Mesenchymal stem cell (in vitro differentiated cells and primary cell): ENCODE results near the gene SURF2.

ENCODE experiments used
- DNase-seq: peaks from one replicate; pipeline ENCODE4 v3.0.0-alpha.2; 2013
- H2AFZ ChIP-seq: one replicate; pipeline ENCODE4 v1.6.1; 2013; ENCODE audit warnings: low read depth, mild to moderate bottlenecking, control low read depth, inconsistent platforms, low read length, moderate library complexity
- H2AK5ac ChIP-seq: 2 replicates; pipeline ENCODE4 v1.6.1; 2013; ENCODE audit warnings: low read length, moderate library complexity, mild to moderate bottlenecking, inconsistent platforms; ENCODE audit not compliant: severe bottlenecking
- H2BK120ac ChIP-seq: one replicate; pipeline ENCODE4 v1.6.1; 2013; ENCODE audit warnings: low read depth, mild to moderate bottlenecking, inconsistent platforms, low read length, moderate library complexity
- H2BK12ac ChIP-seq, 2 experiments: one replicate each; pipeline ENCODE4 v1.6.1; 2013; ENCODE audit warnings: inconsistent platforms in 2 of 2, low read length in 2 of 2, mild to moderate bottlenecking in 2 of 2, moderate library complexity in 2 of 2, control low read depth in 1 of 2
- H2BK15ac ChIP-seq: one replicate; pipeline ENCODE4 v1.6.1; 2013; ENCODE audit warnings: mild to moderate bottlenecking, low read depth, inconsistent platforms; ENCODE audit not compliant: poor library complexity, severe bottlenecking
- H2BK5ac ChIP-seq: 2 replicates; pipeline ENCODE4 v1.6.1; 2013; ENCODE audit warnings: low read depth, mild to moderate bottlenecking, low read length, control low read depth, inconsistent platforms; ENCODE audit not compliant: poor library complexity, severe bottlenecking
- H3K14ac ChIP-seq, 2 experiments: one replicate each; pipeline ENCODE4 v1.6.1; 2013; ENCODE audit warnings: inconsistent platforms in 2 of 2, low read length in 2 of 2, control low read depth in 1 of 2, mild to moderate bottlenecking in 1 of 2, moderate library complexity in 1 of 2
- H3K18ac ChIP-seq, 2 experiments: one replicate each; pipeline ENCODE4 v1.6.1; 2013; ENCODE audit warnings: inconsistent platforms in 2 of 2, low read length in 2 of 2, control low read depth in 1 of 2, low read depth in 1 of 2, mild to moderate bottlenecking in 1 of 2
- H3K23ac ChIP-seq, 2 experiments: one replicate each; pipeline ENCODE4 v1.6.1; 2013; ENCODE audit warnings: inconsistent platforms in 2 of 2, low read length in 2 of 2, mild to moderate bottlenecking in 2 of 2, moderate library complexity in 2 of 2, control low read depth in 1 of 2
- H3K27ac ChIP-seq: 2 replicates; pipeline ENCODE4 v1.5.1; 2013; ENCODE audit warnings: mild to moderate bottlenecking, moderate library complexity, low read length, control low read depth, inconsistent platforms; ENCODE audit not compliant: poor library complexity, severe bottlenecking
- H3K27me3 ChIP-seq, 2 experiments: 2 replicates each; pipeline versions ENCODE4 v1.6.1 to v1.7.0; 2013; ENCODE audit warnings: low read length in 2 of 2, mild to moderate bottlenecking in 2 of 2, moderate library complexity in 2 of 2, control low read depth in 1 of 2, inconsistent platforms in 1 of 2; ENCODE audit not compliant: control insufficient read depth in 1 of 2, insufficient read depth in 1 of 2
- H3K36me3 ChIP-seq, 2 experiments: 2 replicates each; pipeline versions ENCODE4 v1.6.1 to v1.7.0; 2013; ENCODE audit warnings: low read length in 2 of 2, control low read depth in 1 of 2, inconsistent platforms in 1 of 2, low read depth in 1 of 2, mild to moderate bottlenecking in 1 of 2; ENCODE audit not compliant: insufficient read depth in 2 of 2, control insufficient read depth in 1 of 2
- H3K4ac ChIP-seq, 2 experiments: one replicate each; pipeline ENCODE4 v1.6.1; 2013; ENCODE audit warnings: inconsistent platforms in 2 of 2, low read length in 2 of 2, mild to moderate bottlenecking in 2 of 2, moderate library complexity in 2 of 2, control low read depth in 1 of 2, low read depth in 1 of 2
- H3K4me1 ChIP-seq: 2 replicates; pipeline ENCODE4 v1.6.1; 2013; ENCODE audit warnings: low read depth, low read length, control low read depth; ENCODE audit not compliant: control insufficient read depth, insufficient read depth
- H3K4me2 ChIP-seq: 2 replicates; pipeline ENCODE4 v1.6.1; 2013; ENCODE audit warnings: low read length, mild to moderate bottlenecking, inconsistent platforms; ENCODE audit not compliant: poor library complexity, severe bottlenecking
- H3K4me3 ChIP-seq, 2 experiments: 2 replicates each; pipeline versions ENCODE4 v1.5.1 to v1.7.0; 2013; ENCODE audit warnings: low read length in 2 of 2, mild to moderate bottlenecking in 2 of 2, control low read depth in 1 of 2, low read depth in 1 of 2; ENCODE audit not compliant: insufficient read depth in 1 of 2
- H3K79me1 ChIP-seq: replicated peaks from 2 replicates; pipeline ENCODE4 v1.6.1; 2013; ENCODE audit warnings: mild to moderate bottlenecking, control low read depth, low read length, inconsistent platforms; ENCODE audit not compliant: poor library complexity, severe bottlenecking
- H3K9ac ChIP-seq: 2 replicates; pipeline ENCODE4 v1.7.0; 2013; ENCODE audit warnings: mild to moderate bottlenecking, low read length, moderate library complexity
- H3K9me3 ChIP-seq: 2 replicates; pipeline ENCODE4 v1.7.0; 2013; ENCODE audit warnings: mild to moderate bottlenecking, low read length; ENCODE audit not compliant: control insufficient read depth
- H4K8ac ChIP-seq: one replicate; pipeline ENCODE4 v1.6.1; 2013; ENCODE audit warnings: inconsistent platforms, mild to moderate bottlenecking, low read length, moderate library complexity
- H4K91ac ChIP-seq: one replicate; pipeline ENCODE4 v1.6.1; 2013; ENCODE audit warnings: mild to moderate bottlenecking, low read length, inconsistent platforms
- WGBS: methylation state at CpG from one replicate; pipeline ENCODE4 v1.1.7; 2013; ENCODE audit warnings: mixed read lengths; 5-methylcytosine and 5-hydroxymethylcytosine counted together

The SURF2 gene

DNA sequence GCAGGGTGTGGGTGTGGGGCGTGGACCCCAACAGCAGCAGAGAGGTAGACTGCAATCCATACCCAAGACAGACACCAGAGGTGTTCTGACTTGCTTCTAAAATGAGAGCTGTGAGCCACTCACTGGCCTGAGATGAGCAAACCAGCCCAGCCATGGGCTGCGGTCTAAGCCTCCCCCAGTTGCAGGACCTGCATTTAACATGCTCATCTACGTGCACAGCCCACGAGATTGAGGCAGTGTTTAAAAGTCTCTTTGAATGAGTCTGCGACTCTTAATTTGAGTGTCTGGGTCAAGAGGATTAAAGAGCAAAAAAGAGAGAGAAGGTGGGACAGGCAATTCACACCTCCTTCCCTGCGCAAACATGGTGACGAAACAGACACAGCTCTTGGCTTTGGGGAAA lies 13.6 kb downstream of the SURF2 start:
- H3K9me3 ChIP-seq = no peaks in the 10 kb centered on the region
- no peak overlapping the region for H4K91ac ChIP-seq
- no peak for DNase-seq
- no peak overlapping the region for H2BK120ac ChIP-seq
- H3K79me1 ChIP-seq = no peaks in the 10 kb centered on the region
- H2AK5ac ChIP-seq = no peak overlapping the region
- no peak overlapping the region for H3K14ac ChIP-seq
- H3K9ac ChIP-seq = no peak overlapping the region
- no peak overlapping the region for H4K8ac ChIP-seq
- no peak overlapping the region for H3K18ac ChIP-seq
- H3K4ac ChIP-seq = no peak overlapping the region
- WGBS = 95% methylated on average over 7 of the region's 7 CpGs
- H2BK12ac ChIP-seq = no peak overlapping the region
- H3K27me3 ChIP-seq = no peaks in the 10 kb centered on the region
- peaks cover 59% of the 10 kb centered on the region for H3K4me1 ChIP-seq
- no peak overlapping the region for H3K27ac ChIP-seq
- H2BK15ac ChIP-seq = no peak overlapping the region
- no peak overlapping the region for H3K4me3 ChIP-seq
- H3K36me3 ChIP-seq = peaks cover 67 to 77% of the 10 kb centered on the region in 2 experiments
- H2AFZ ChIP-seq = no peak overlapping the region
- no peak overlapping the region for H3K23ac ChIP-seq
- no peak overlapping the region for H2BK5ac ChIP-seq
- no peak overlapping the region for H3K4me2 ChIP-seq

GRCh38 chr9:133370685-133371084 lies 14.3 kb downstream of the SURF2 start:
- H3K27me3 ChIP-seq = no peaks in the 10 kb centered on the region
- peaks cover 57% of the 10 kb centered on the region for H3K4me1 ChIP-seq
- H2BK12ac ChIP-seq = no peak overlapping the region
- peak overlapping the region in 1 of 2 experiments; percentile 62 for H3K4me3 ChIP-seq
- no peak overlapping the region for H4K91ac ChIP-seq
- H3K18ac ChIP-seq = no peak overlapping the region
- no peak overlapping the region for H2AFZ ChIP-seq
- peaks cover 63 to 70% of the 10 kb centered on the region in 2 experiments for H3K36me3 ChIP-seq
- no peak overlapping the region for H2BK15ac ChIP-seq
- H3K14ac ChIP-seq = no peak overlapping the region
- H3K9ac ChIP-seq = peak overlapping the region; percentile 70
- H3K4me2 ChIP-seq = no peak overlapping the region
- H2BK120ac ChIP-seq = no peak overlapping the region
- no peak overlapping the region for H2AK5ac ChIP-seq
- H3K23ac ChIP-seq = peak overlapping the region in 1 of 2 experiments; percentile 1
- DNase-seq = no peak
- H3K79me1 ChIP-seq = no peaks in the 10 kb centered on the region
- no peaks in the 10 kb centered on the region for H3K9me3 ChIP-seq
- H3K4ac ChIP-seq = no peak overlapping the region
- 96% methylated on average over 9 of the region's 9 CpGs for WGBS
- no peak overlapping the region for H2BK5ac ChIP-seq
- H3K27ac ChIP-seq = no peak overlapping the region
- no peak overlapping the region for H4K8ac ChIP-seq

DNA sequence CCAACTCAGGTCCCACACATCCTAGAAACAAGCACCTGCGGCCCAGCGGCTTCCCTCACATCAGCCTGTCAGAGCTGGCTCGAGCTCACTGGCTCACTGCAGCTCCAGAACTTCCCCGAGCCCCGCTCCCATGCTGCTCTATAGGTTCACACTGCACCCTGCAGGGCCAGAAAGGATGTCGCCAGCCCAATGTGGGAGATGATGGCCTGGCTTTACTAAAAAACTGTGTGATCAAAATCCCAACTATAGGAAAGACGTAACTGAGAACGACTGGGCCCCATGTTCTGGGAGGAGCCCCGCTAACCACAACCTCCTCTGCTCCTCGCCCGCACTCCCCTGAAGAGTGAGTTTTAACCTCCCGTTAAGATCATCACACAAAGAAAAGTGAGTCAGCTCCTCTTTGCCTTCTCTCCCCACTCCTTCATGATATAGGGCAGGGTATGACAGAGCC lies 14.9 kb downstream of the SURF2 start:
- 90% methylated on average over 12 of the region's 12 CpGs for WGBS
- Histone ChIP-seq H3K4me3 (peak overlapping the region in 1 of 2 experiments; percentile 62), H3K27me3 (no peaks in the 10 kb centered on the region), H2BK15ac (no peak overlapping the region), H3K9ac (peak overlapping the region; percentile 70), H3K79me1 (no peaks in the 10 kb centered on the region), H3K9me3 (no peaks in the 10 kb centered on the region), H3K36me3 (peaks cover 62 to 64% of the 10 kb centered on the region in 2 experiments), H3K4me1 (peaks cover 57% of the 10 kb centered on the region), H3K14ac (no peak overlapping the region), H3K27ac (peak overlapping the region; percentile 54), H4K8ac (no peak overlapping the region), H3K4me2 (peak overlapping the region; percentile 13), H3K18ac (no peak overlapping the region), H3K23ac (no peak overlapping the region), H3K4ac (no peak overlapping the region), H2BK5ac (no peak overlapping the region), H2BK12ac (no peak overlapping the region), H2AFZ (no peak overlapping the region), H2AK5ac (no peak overlapping the region), H4K91ac (no peak overlapping the region), H2BK120ac (no peak overlapping the region)
- DNase-seq = no peak

- Histone ChIP-seq H3K4me2 (no peak overlapping the region), H3K27ac (no peak overlapping the region), H3K9me3 (no peaks in the 10 kb centered on the region), H3K36me3 (peaks cover 53 to 55% of the 10 kb centered on the region in 2 experiments), H3K4ac (no peak overlapping the region), H2BK12ac (no peak overlapping the region), H3K18ac (no peak overlapping the region), H2AK5ac (no peak overlapping the region), H3K23ac (peak overlapping the region in 1 of 2 experiments; percentile 34), H2BK5ac (no peak overlapping the region), H3K4me3 (peak overlapping the region in 1 of 2 experiments; percentile 62), H3K9ac (peak overlapping the region; percentile 70), H2BK120ac (no peak overlapping the region), H2AFZ (no peak overlapping the region), H3K4me1 (peaks cover 56% of the 10 kb centered on the region), H4K8ac (no peak overlapping the region), H2BK15ac (no peak overlapping the region), H3K27me3 (no peaks in the 10 kb centered on the region), H4K91ac (no peak overlapping the region), H3K79me1 (peaks cover 4% of the 10 kb centered on the region), H3K14ac (peak overlapping the region in 1 of 2 experiments; percentile 37)
- no peak for DNase-seq
- 92% methylated on average over 7 of the region's 7 CpGs for WGBS
Observed at GRCh38 chr9:133372144-133372543, 15.8 kb downstream of the SURF2 start.
